DND-41 (cell line): ENCODE measurements around the gene MMP24.
"Not testable (repeated sequence)": the region's sequence is repeated elsewhere in the genome, so short reads cannot be mapped to it uniquely, and the experiment has no call there.

Source experiments
- ATAC-seq: fragments of 200-7000 bp; cut with Tn5 transposase; 3 replicates; pipeline ENCODE4 v1.9.1; 2021; ENCODE audit warnings: low read depth; ENCODE audit not compliant: insufficient read depth
- DNase-seq: peaks from one replicate; pipeline ENCODE4 v3.0.0-alpha.2; 2020
- H2AFZ ChIP-seq: 2 replicates; pipeline ENCODE4 v1.6.0; 2012; ENCODE audit warnings: low read depth, low read length
- H3K27ac ChIP-seq: 2 replicates; pipeline ENCODE4 v1.5.1; 2012; ENCODE audit warnings: low read length, inconsistent platforms
- H3K27me3 ChIP-seq: fragments of 200-600 bp; sonication (generic); 2 replicates; pipeline ENCODE4 v1.6.0; 2012; ENCODE audit warnings: low read length, mild to moderate bottlenecking, inconsistent platforms; ENCODE audit not compliant: insufficient read depth, poor library complexity
- H3K36me3 ChIP-seq: 2 replicates; pipeline ENCODE4 v1.5.1; 2012; ENCODE audit warnings: low read length, inconsistent platforms; ENCODE audit not compliant: insufficient read depth
- H3K4me1 ChIP-seq: 2 replicates; pipeline ENCODE4 v1.5.1; 2012; ENCODE audit warnings: mild to moderate bottlenecking, low read length; ENCODE audit not compliant: insufficient read depth
- H3K4me2 ChIP-seq: 2 replicates; pipeline ENCODE4 v1.6.0; 2012; ENCODE audit warnings: mild to moderate bottlenecking, moderate library complexity, low read length, inconsistent platforms; ENCODE audit not compliant: insufficient read depth
- H3K4me3 ChIP-seq, 2 experiments: fragments of 200-600 bp in 1 of 2; shearing (Covaris generic) in 1 of 2; 2 replicates each; pipeline ENCODE4 v1.5.1; 2012 to 2016; ENCODE audit warnings: inconsistent platforms in 2 of 2, low read length in 2 of 2, mild to moderate bottlenecking in 2 of 2, low read depth in 1 of 2, moderate library complexity in 1 of 2
- H3K79me2 ChIP-seq: 2 replicates; pipeline ENCODE4 v1.6.0; 2012; ENCODE audit warnings: low read length, inconsistent platforms; ENCODE audit not compliant: insufficient read depth
- H3K9ac ChIP-seq: 2 replicates; pipeline ENCODE4 v1.6.0; 2012; ENCODE audit warnings: low read depth, mild to moderate bottlenecking, inconsistent platforms, low read length, moderate library complexity
- H3K9me3 ChIP-seq: 2 replicates; pipeline ENCODE4 v1.5.1; 2012; ENCODE audit warnings: low read length, moderate library complexity, mild to moderate bottlenecking, inconsistent platforms; ENCODE audit not compliant: insufficient read depth, severe bottlenecking
- H4K20me1 ChIP-seq: 2 replicates; pipeline ENCODE4 v1.6.0; 2012; ENCODE audit warnings: low read length; ENCODE audit not compliant: insufficient read depth
- CTCF ChIP-seq: IDR thresholded peaks from 2 replicates; pipeline ENCODE4 v1.5.1; 2012; ENCODE audit warnings: borderline replicate concordance, low read length, moderate library complexity, mild to moderate bottlenecking; ENCODE audit not compliant: poor library complexity, severe bottlenecking; ENCODE audit errors: extremely low read depth
- EZH2 ChIP-seq: IDR thresholded peaks from 3 replicates; pipeline ENCODE4 v1.6.1; 2012; ENCODE audit warnings: borderline replicate concordance, low read depth, mild to moderate bottlenecking, moderate library complexity, low read length, inconsistent platforms; ENCODE audit not compliant: severe bottlenecking

Gene MMP24

GRCh38 chr20:35252037-35252461 is 25.6 kb downstream of the MMP24 start:
- Histone ChIP-seq H3K27ac (no peak overlapping the region), H3K36me3 (no peaks in the 10 kb centered on the region), H3K27me3 (no peaks in the 10 kb centered on the region), H4K20me1 (no peaks in the 10 kb centered on the region), H2AFZ (no peak overlapping the region), H3K4me2 (no peak overlapping the region), H3K4me3 (no peak overlapping the region), H3K4me1 (peaks cover 9% of the 10 kb centered on the region; the same call in 1 of the 2 replicates), H3K9me3 (no peaks in the 10 kb centered on the region), H3K79me2 (no peaks in the 10 kb centered on the region), H3K9ac (no peak overlapping the region)
- ATAC-seq: peak; percentile 73
- no peak for TF ChIP-seq CTCF
- DNase-seq: no peak

- not testable (repeated sequence) for H3K4me1 ChIP-seq, H3K27ac ChIP-seq, H3K4me3 ChIP-seq, H3K9me3 ChIP-seq, H4K20me1 ChIP-seq, H2AFZ ChIP-seq, H3K36me3 ChIP-seq, DNase-seq, H3K9ac ChIP-seq, ATAC-seq, H3K4me2 ChIP-seq, H3K27me3 ChIP-seq, H3K79me2 ChIP-seq
Observed at GRCh38 chr20:35252598-35252997, 26.1 kb downstream of the MMP24 start.

- no peak for ATAC-seq
- TF ChIP-seq CTCF: no peak
- TF ChIP-seq EZH2: no peak
Observed at GRCh38 chr20:35253010-35253409, 26.5 kb downstream of the MMP24 start.

GRCh38 chr20:35254448-35254999 is 28.0 kb downstream of the MMP24 start:
- H4K20me1 ChIP-seq: no peaks in the 10 kb centered on the region
- no peak for ATAC-seq

More at GRCh38 chr20:35253010-35253409, 26.5 kb downstream of the MMP24 start:
- no peaks in the 10 kb centered on the region for H4K20me1 ChIP-seq
- H3K4me1 ChIP-seq: peaks cover 9% of the 10 kb centered on the region; the same call in 1 of the 2 replicates
- DNase-seq: no peak
- no peaks in the 10 kb centered on the region for H3K36me3 ChIP-seq
- no peak overlapping the region for H3K4me2 ChIP-seq
- no peaks in the 10 kb centered on the region for H3K79me2 ChIP-seq
- H3K27me3 ChIP-seq: no peaks in the 10 kb centered on the region
- no peak overlapping the region for H3K4me3 ChIP-seq
- no peak overlapping the region for H3K9ac ChIP-seq
- no peak overlapping the region for H2AFZ ChIP-seq
- H3K9me3 ChIP-seq: no peaks in the 10 kb centered on the region
- H3K27ac ChIP-seq: no peak overlapping the region

More at GRCh38 chr20:35254448-35254999, 28.0 kb downstream of the MMP24 start:
- Histone ChIP-seq H3K4me1 (peaks cover 9% of the 10 kb centered on the region; the same call in 1 of the 2 replicates), H3K4me2 (no peak overlapping the region), H3K4me3 (no peak overlapping the region), H3K27me3 (no peaks in the 10 kb centered on the region), H3K27ac (no peak overlapping the region), H3K36me3 (no peaks in the 10 kb centered on the region), H2AFZ (no peak overlapping the region), H3K9ac (no peak overlapping the region), H3K79me2 (no peaks in the 10 kb centered on the region), H3K9me3 (no peaks in the 10 kb centered on the region)
- no peak for DNase-seq
- TF ChIP-seq CTCF: no peak
- no peak for TF ChIP-seq EZH2
